HG02981 (cell line): ENCODE results near the gene CLECL1.
"Not testable (repeated sequence)": the region's sequence is repeated elsewhere in the genome, so short reads cannot be mapped to it uniquely, and the experiment has no call there.

Experiments used
- ATAC-seq: cut with Tn5 transposase; IDR thresholded peaks from one replicate; pipeline ENCODE4 v1.9.1; 2021; ENCODE audit warnings: mild to moderate bottlenecking, moderate library complexity; ENCODE audit not compliant: unreplicated experiment

Gene CLECL1

GRCh38 chr12:9752145-9752933 lies 19.4 kb upstream of the CLECL1 start:
- ATAC-seq = no peak

- no peak for ATAC-seq
Observed at GRCh38 chr12:9751204-9752144, 18.6 kb upstream of the CLECL1 start.

GRCh38 chr12:9750276-9751203 lies 17.6 kb upstream of the CLECL1 start:
- peak; percentile 42 for ATAC-seq

GRCh38 chr12:9749640-9750039 lies 16.7 kb upstream of the CLECL1 start:
- ATAC-seq = no peak

GRCh38 chr12:9745199-9745598 lies 12.3 kb upstream of the CLECL1 start:
- no peak for ATAC-seq

- ATAC-seq = no peak
Observed at GRCh38 chr12:9742661-9743060, 9.8 kb upstream of the CLECL1 start.

GRCh38 chr12:9741726-9742125 lies 8.8 kb upstream of the CLECL1 start:
- peak; percentile 59 for ATAC-seq

GRCh38 chr12:9740106-9740750 lies 7.3 kb upstream of the CLECL1 start:
- ATAC-seq = no peak

- not testable (repeated sequence) for ATAC-seq
Observed at GRCh38 chr12:9739404-9740105, 6.7 kb upstream of the CLECL1 start.

- ATAC-seq = not testable (repeated sequence)
Observed at GRCh38 chr12:9738905-9739304, 6.0 kb upstream of the CLECL1 start.

- ATAC-seq = no peak
Observed at GRCh38 chr12:9736936-9737705, 4.2 kb upstream of the CLECL1 start.

- no peak for ATAC-seq
Observed at GRCh38 chr12:9735601-9736000, 2.7 kb upstream of the CLECL1 start.

- ATAC-seq = no peak
Observed at GRCh38 chr12:9731797-9732196, 1.1 kb downstream of the CLECL1 start.

- ATAC-seq = no peak
Observed at GRCh38 chr12:9731393-9731792, 1.5 kb downstream of the CLECL1 start.

- no peak for ATAC-seq
Observed at GRCh38 chr12:9730591-9730990, 2.3 kb downstream of the CLECL1 start.

- ATAC-seq = no peak
Observed at GRCh38 chr12:9730011-9730410, 2.9 kb downstream of the CLECL1 start.

GRCh38 chr12:9729082-9729481 lies 3.8 kb downstream of the CLECL1 start:
- no peak for ATAC-seq

GRCh38 chr12:9727813-9728212 lies 5.1 kb downstream of the CLECL1 start:
- no peak for ATAC-seq
